22Rv1 (cell line): ENCODE data around the gene IRS1.

Experiments used
- H3K27ac ChIP-seq: fragments of 450-650 bp; 2 replicates; pipeline ENCODE4 v1.5.1; 2017
- CTCF ChIP-seq: fragments of 450-650 bp; IDR thresholded peaks from 2 replicates; pipeline ENCODE4 v1.5.1; 2017; ENCODE audit warnings: mild to moderate bottlenecking
- ZFX ChIP-seq: fragments of 450-650 bp; IDR thresholded peaks from 2 replicates; pipeline ENCODE4 v1.6.1; 2017; ENCODE audit warnings: antibody characterized with exemption, borderline replicate concordance

Gene IRS1

GRCh38 chr2:226693521-226693920 is 106.1 kb downstream of the IRS1 start:
- TF ChIP-seq ZFX = no peak
- TF ChIP-seq CTCF = no peak
- H3K27ac ChIP-seq = no peak overlapping the region

- no peak for TF ChIP-seq ZFX
- no peak for TF ChIP-seq CTCF
- H3K27ac ChIP-seq = no peak overlapping the region
Measured at GRCh38 chr2:226692521-226693126, 107.0 kb downstream of the IRS1 start.

GRCh38 chr2:226691255-226691654 is 108.4 kb downstream of the IRS1 start:
- TF ChIP-seq CTCF (no peak), ZFX (no peak)
- peak overlapping the region; percentile 41; the same call in 1 of the 2 replicates for H3K27ac ChIP-seq

- no peak for TF ChIP-seq CTCF
- no peak for TF ChIP-seq ZFX
Measured at GRCh38 chr2:226690461-226691024, 109.1 kb downstream of the IRS1 start.

GRCh38 chr2:226687641-226688253 is 111.9 kb downstream of the IRS1 start:
- peak overlapping the region; percentile 19 for H3K27ac ChIP-seq
- TF ChIP-seq CTCF = no peak

More at GRCh38 chr2:226690461-226691024, 109.1 kb downstream of the IRS1 start:
- peak overlapping the region; percentile 41 for H3K27ac ChIP-seq

GRCh38 chr2:226684563-226684959 is 115.1 kb downstream of the IRS1 start:
- TF ChIP-seq CTCF = no peak
- no peak for TF ChIP-seq ZFX
- no peak overlapping the region; the same call in 1 of the 2 replicates for H3K27ac ChIP-seq

- no peak for TF ChIP-seq CTCF
- TF ChIP-seq ZFX = no peak
- no peak overlapping the region; the same call in 1 of the 2 replicates for H3K27ac ChIP-seq
Measured at GRCh38 chr2:226683944-226684562, 115.6 kb downstream of the IRS1 start.
